GM18868 (cell line): ENCODE measurements around the gene PET100.

Experiments used
- ATAC-seq: cut with Tn5 transposase; IDR thresholded peaks from one replicate; pipeline ENCODE4 v1.9.1; 2021; ENCODE audit warnings: mild to moderate bottlenecking, moderate library complexity; ENCODE audit not compliant: unreplicated experiment

The PET100 gene, protein sequence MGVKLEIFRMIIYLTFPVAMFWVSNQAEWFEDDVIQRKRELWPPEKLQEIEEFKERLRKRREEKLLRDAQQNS

DNA sequence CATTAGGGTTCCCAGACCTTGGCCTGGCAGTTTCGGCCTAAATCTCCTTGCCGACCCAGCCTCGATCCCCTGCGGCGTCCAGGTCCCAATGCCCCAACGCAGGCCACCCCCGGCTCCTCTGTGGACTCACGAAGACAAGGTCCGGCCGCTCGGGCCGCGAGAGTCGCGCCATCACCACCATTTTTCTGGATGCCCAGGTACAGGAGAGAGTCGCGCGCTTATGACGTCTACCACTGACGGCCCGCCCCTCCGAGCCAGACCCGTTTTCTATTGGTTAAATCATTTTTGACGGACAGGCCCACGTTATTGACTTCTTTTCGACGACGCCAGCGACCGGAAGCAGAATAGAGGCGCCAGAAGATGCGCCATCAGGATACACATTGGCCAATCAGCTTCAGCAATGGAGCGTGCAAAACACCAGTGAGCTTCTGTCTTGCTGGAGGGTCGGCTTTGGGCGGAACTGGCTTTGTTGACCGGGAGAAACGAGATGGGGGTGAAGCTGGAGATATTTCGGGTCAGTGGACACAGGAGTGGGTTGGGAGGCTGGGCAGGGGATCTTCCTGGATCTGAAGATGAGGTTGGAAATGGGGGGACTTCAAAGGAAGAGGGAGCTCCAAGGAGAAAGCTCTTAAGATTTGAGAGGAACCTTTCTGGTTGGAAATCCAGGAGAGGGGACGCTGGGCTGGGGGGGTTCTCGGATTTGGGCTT lies at the start of gene PET100, which contains the start of gene XAB2:
PET100 (plus strand) TSS at position 447 of the 708 bp plus-strand sequence; CDS start at position 488, 41 bp downstream.
XAB2 (minus strand) TSS at position 199 of the 708 bp plus-strand sequence; CDS start at position 181, 18 bp downstream.
- peak; percentile 93 for ATAC-seq

DNA sequence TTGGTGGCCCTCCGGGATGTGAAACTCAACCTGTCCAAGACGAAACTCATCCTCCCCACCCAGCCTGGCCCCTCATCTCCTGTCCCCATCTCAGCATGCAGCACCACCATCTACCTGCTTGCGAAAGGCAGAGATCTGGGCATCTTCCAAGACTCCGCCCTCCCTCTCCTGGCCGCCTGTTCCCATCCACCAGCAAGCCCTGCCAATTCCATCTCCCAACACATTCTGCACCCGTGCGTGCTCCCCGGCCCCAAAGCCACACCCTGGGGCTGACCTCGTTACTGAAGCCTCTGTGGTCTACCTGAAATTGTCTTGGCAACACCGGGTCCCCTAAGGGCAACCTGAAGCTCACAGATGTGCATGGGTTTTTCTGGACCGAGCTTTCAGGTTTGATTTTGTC lies 47.1 kb upstream of the PET100 start:
- no peak for ATAC-seq

DNA sequence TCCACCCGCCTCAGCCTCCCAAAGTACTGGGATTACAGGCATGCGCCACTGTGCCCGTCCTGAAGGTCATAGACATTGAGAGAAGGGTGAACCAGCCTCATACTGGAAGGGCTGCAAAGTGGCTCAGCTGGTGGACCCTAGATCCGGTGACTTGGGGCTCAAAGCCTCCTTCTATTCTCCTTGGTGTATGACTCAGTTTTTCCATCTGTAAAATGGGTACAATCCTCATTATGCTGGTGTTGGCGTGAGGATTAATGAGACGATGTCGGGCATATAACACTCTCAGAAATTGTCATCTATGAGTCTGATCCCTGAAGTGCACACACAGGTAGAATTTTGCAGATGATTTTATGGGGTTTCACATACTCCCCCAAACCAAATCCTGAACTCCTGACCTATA lies 39.8 kb upstream of the PET100 start:
- ATAC-seq: no peak

DNA sequence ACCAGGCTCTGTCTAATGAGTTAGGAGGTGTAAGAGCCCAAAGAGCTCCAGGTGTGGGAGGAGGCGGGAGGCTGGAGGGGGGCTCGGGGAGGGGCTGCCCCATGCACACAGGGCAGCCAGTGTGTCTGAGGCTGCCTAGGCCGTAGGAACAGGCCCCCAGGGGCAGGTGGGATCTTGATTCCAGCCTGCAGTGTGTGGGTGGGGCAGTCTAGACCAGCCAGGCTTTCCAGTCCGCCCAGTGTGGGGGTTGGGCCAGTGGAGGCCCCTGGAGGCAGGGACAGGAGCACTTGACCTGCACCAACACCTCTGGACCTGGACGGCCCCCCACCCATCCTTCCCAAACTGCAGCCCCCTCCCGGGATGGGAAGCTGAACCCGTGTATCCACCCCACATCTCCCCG lies 39.3 kb upstream of the PET100 start:
- no peak for ATAC-seq

DNA sequence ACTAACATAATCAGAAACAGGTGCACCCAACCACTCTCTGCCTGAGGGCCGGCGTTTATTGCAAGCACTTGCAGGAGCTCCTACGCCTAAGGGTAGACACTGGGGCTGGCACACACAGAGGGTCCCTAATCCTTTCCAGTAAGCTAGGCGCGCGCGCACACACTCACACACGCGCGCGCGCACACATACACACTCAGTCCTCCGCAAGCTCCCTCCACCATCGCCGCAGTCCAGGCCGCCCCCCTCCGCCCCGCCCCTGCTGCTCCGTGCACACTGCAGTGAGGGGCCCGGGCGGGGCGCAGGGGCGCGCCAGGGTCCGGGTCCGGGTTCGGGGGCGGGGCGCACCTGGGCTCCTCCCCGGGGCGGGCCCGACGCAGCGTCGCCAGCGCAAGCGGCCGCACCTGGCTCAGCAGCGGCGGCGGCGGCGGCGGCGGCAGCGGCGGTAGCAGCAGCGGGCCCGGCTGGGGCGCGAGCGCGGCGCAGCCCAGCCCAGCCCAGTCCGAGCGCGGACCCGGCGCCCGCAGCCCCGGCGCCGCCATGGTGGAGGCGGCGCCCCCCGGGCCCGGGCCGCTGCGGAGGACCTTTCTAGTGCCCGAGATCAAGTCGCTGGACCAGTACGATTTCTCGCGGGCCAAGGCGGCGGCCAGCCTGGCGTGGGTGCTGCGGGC lies 34.0 kb upstream of the PET100 start, which contains the start of gene CAMSAP3:
CAMSAP3 (plus strand) TSS at position 398 of the 668 bp plus-strand sequence; CDS start at position 538, 140 bp downstream.
- ATAC-seq: peak; percentile 40

DNA sequence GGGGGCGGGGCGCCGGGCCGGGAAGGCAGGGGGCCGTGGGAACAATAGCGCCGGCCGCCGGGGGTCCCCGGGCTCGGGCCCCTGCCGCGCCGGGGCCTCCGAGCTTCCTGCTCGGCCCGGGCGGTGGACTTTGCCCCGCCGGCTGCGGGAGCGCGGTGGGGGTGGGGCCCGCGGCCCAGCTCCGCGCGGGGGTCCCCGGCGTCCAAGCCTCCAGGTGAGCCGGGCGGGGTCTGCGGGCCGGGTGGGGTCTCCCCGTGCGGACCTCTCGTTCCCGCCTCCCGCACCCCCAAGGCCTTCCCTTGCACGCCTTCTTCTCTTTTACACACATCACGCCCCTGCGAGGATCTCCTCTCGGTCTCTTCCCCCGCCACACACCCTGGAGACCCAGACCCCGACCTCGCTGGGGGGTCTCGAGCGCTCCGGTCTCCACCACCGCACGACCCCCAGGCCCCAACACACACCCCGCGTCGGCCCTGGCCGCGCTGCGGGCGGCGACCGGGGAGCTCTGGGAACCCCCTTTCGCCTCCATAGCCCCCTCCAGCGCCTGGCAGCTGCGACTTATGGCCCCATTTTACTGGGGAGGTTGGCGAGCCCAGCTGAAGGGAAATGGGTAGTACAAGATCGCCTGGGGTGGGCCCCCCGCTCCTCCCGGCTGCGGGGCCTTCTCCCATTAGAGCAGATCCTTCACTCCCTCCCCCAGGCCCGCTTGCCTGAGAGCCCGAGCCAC lies 33.2 kb upstream of the PET100 start:
- no peak for ATAC-seq

DNA sequence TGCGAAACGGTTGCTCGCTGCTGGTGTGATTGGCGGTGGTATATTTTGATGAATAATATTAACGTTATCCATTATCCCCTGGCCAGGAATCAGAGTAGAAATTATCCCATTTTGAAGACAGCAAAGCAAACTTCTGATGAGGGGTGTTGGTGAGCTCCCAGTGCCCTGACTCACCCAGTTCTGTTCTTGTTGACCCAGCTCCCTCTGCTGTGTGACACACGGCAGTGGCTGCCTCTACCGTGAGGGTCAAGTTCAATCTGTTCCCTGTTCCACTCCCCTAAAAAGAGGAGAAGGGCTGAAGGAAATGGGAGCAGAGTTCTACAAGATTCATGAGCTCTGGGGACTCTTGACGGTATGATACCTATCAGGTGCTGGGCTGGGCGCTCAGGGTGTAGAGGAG lies 31.9 kb upstream of the PET100 start:
- no peak for ATAC-seq

DNA sequence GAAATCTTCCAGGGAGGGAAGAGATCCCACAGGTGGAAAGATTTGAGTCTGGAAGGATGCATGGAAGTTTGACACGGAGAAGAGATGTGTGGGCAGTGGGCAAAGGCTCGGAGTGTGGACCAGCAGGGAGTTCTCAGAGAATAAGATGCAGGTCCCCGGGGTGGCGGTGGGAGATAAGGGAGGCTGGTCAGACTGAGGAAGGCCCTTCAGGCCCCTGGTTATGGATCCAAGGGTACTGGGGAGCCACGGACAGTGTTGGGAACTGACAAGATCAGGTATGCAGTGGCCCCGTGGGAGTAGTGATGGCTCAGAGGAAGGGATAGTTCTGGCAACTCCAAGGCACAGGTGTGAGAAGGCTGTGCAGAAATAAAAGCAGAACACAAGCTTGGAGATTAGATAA lies 31.4 kb upstream of the PET100 start:
- no peak for ATAC-seq

DNA sequence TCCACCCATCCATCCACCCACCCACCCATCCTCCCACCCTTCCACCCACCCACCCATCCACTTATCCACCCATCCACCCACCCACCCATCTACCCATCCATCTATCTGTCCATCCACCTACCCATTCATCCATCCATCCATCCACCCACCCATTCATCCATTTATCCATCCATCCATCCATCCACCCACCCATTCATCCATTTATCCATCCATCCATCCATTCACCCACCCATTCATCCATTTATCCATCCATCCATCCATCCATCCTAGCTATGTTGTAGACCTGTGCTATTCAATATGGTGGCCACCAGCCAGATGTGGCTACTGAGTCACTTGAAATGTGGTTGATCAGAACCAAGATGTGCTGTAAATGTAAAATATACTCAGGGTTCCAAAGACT lies 28.9 kb upstream of the PET100 start:
- no peak for ATAC-seq

DNA sequence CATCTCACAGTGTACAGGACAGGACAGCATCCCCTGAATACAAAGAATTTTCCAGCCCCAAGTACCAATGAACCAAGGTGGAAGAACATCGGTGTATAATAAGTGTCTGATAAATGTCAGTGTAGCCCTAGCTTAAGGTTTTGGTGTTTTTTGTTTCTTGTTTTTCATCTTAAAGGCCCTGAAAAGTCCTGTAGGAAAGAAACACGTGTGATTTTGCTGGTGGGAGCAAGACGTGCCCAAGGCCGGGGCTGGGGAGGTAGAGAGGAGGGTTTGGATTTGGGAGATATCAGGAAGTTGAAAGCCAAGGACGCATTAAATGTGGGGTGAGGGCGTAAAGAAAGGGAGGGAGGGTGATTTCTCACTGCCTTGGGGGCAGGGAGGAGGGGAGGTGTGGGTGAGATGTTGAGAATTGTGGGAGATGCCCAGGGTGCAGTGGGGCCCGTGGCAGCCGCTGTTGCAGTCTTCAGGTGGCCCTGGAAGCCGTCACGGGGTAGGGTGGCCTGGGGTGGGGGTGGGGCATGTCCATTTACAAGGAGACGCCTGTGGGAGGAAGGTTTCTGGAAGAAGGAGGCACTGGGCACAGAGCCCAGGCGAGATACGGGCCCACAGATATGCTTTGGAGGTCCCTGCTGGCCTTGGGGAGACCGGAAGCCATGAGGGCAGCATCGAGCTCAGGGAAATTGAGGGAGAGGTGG lies 27.2 kb upstream of the PET100 start:
- ATAC-seq: no peak

DNA sequence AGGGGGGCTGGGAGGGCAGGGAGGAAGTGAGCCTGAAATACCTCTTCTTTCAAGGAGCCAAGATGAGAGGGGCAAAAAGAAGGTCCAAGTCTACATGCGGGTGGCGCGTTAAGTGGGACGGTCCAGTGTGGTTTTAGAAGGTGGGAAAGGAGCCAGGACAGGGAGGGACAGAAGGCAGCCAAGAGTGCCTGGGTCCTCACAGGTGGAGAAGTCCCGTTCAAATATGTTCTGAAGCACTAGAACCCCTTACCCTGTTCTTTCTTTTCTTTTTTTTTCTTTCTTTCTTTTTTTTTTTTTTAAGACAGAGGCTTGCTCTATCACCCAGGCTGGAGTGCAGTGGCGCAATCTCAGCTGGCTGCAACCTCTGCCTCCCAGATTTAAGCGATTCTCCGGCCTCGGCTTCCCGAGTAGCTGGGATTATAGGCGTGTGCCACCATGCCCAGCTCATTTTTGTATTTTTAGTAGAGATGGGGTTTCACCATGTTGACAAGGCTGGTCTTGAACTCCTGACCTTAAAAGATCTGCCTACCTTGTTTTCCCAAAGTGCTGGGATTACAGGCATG lies 26.6 kb upstream of the PET100 start:
- ATAC-seq: no peak

DNA sequence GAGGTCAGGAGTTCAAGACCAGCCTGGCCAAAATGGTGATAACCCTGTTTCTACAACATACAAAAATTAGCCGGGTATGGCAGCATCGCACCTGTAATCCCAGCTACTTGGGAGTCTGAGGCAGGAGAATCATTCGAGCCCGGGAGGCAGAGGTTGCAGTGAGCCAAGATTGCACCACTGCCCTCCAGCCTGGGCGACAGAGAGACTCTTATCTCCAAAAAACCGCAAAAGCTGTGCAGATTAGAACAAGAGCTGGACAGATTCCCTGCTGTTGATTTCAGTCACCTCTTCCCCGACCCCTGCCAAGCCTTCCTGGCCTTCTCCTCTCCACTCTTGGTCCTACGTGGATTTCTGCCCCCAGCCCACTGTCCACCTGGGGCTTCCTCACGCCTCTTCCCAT lies 25.7 kb upstream of the PET100 start:
- ATAC-seq: no peak

DNA sequence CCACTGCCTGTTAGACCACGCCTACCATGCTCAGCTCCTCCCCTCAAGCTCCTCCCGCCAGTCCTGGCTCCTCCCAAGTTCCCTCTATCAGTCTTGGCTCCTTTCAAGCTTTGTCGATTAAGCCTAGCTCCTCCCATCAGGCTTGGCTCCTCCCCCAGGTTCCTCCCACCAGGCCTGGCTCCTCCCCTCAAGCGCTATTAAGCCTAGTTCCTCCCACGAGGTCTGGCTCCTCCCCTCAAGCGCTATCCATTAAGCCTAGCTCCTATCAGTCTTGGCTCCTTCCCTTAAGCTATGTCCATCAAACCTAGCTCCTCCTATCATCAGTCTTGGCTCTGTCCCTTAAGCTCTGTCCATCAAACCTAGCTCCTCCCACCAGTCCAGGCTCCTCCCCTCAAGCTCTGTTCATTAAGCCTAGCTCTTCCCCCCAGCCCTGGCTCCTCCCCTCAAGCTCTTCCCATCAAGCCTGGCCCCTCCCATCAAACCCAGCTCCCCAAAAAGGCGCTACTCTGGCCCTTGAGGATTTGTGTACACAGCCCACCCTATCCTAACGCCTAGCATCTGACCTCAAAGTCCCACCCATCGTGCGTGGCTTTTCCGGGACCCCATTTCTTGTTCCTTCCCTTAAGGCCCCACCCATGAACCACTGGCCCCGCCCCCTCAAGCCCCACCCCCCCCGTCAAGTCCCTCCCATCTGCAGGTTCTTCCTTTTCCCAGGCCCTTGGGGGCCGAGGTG lies 23.9 kb upstream of the PET100 start:
- no peak for ATAC-seq

DNA sequence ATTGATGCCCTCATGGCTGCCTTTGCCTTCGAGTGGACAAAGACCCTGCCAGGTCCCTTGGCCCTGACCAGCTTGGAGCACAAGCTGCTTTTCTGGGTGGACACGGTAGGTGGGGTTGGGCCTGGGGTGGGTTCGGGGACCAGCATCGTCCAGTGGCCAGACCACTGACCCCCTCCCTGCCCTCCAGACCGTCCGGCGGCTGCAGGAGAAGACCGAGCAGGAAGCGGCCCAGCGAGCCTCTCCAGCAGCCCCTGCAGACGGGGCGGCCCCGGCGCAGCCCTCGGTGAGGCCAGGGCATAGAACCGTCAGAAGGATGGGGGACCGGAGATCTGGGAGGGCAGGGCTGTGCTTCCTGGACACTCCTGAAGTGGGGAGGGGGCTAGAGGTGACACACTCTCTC lies 23.3 kb upstream of the PET100 start:
- no peak for ATAC-seq

DNA sequence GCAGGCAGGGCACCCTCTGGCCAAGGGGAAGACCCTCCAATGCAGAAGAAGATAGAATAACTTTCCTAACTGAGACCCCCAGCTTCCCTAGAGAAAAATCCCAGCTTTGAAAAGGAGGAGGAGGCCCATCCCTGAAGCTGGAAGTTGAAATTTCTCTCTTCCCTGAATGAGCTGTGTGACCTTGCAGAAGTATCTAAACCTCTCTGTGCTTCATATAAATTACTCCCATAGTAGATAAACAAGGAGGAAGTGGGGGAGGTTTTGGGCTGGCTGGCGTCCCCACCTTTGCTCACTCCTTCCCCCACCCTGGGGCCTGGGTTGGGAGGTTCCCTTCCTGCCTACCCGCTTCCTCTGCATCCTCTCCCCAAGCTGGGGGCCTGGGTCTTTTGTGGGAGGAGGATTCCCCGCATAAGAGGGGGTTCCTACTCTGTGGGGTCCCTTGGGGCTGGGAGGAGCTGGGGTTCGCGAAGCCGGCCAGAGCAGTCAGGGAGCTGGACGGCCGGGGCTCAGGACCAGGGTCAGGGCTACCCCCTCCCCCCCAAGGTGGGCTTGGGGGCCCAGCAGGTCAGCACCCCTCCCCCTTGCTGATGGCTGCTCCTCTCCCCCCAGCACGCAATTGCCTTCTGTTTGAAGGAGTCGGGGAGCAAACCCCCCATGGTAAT lies 22.2 kb upstream of the PET100 start:
- no peak for ATAC-seq

DNA sequence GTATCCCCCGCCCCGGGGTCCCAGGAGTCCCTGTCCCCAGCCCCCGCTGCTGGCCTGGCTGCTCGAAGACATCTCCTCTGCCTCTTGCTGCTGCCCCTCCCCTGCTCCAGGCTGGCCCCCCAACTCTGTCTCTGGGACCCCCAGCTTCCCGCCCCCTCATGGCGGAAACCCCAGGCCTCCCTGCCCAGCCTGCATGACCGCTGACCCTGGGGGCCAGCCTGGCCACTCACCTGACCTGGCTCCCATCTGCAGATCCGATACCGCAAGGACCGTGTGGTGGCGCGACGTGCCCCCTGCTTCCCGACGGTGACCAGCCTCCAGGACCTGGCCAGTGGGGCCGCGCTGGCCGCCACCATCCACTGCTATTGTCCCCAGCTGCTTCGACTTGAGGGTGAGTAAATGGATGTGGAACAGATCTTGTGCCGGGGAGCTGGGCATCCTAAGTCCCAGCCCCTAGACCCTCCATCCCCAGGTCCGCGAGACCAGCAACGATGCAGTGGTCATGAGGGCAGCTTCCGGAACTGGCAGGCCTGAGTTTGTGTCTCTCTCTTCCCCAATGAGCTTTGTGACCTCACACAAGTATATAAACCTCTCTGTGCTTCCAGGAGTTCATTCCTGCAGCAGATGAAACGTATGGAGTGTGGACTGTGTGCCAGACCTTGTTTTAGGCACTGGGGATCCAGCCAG lies 21.6 kb upstream of the PET100 start:
- ATAC-seq: no peak

DNA sequence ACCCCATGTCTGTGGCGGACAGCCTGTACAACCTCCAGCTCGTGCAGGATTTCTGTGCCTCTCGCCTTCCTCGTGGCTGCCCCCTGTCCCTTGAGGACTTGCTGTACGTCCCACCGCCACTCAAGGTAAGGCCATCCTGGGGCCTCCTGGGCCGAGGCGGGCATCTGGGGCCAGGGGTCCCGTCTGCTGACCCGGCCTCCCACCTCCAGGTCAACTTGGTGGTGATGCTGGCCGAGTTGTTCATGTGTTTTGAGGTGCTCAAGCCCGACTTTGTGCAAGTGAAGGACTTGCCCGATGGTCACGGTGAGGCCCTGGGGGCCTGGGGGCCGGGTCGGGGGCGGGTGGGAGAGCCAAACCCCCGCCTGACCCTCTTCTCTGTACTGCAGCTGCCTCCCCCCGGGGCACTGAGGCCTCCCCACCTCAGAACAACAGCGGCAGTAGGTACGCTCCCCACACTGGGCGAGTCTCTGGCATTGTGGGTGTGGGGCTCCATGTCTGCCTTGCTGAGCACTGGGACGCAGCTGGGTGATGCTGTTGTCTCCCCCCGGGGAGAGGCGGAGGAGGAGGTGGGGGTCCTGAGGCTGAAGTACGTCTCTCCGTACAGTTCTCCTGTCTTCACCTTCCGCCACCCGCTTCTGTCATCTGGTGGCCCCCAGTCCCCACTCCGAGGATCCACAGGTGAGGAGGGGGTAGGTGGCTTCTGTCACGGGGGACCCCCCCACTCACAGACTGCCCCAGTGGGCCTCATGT lies 18.9 kb upstream of the PET100 start:
- ATAC-seq: no peak
